Measurements from ENCODE around the gene ZBTB21. TPM values are rescaled to one million over a fixed set of nuclear protein-coding genes. Genes with fewer than 3 reads are reported as not detected.

ZBTB21 gene
- total RNA-seq, 1 donor from 2014 or later = 20.9 TPM

GRCh38 chr21:42031816-42032215 is 21.7 kb upstream of the ZBTB21 start:
- no peaks in the 10 kb centered on the region for H3K27me3 Mint-ChIP-seq (ENCODE audit: unreplicated experiment)
- H3K36me3 Mint-ChIP-seq (ENCODE audit: unreplicated experiment) = no peaks in the 10 kb centered on the region
- no peak for TF ChIP-seq CTCF (IDR thresholded peaks at IDR 0.05)
- no peak for DNase-seq (ENCODE audit: extremely low spot score, unreplicated experiment)
- no peaks in the 10 kb centered on the region for H3K9me3 Mint-ChIP-seq (ENCODE audit: unreplicated experiment)
- no peak overlapping the region for H3K4me3 Mint-ChIP-seq (ENCODE audit: unreplicated experiment)
- no peak overlapping the region for H3K27ac Mint-ChIP-seq (ENCODE audit: unreplicated experiment)
- no peaks in the 10 kb centered on the region for H3K4me1 Mint-ChIP-seq (ENCODE audit: unreplicated experiment)

GRCh38 chr21:42031241-42031640 is 21.1 kb upstream of the ZBTB21 start:
- H3K27ac Mint-ChIP-seq (ENCODE audit: unreplicated experiment) = no peak overlapping the region
- no peak for TF ChIP-seq CTCF (IDR thresholded peaks at IDR 0.05)
- DNase-seq (ENCODE audit: extremely low spot score, unreplicated experiment) = no peak
- H3K9me3 Mint-ChIP-seq (ENCODE audit: unreplicated experiment) = no peaks in the 10 kb centered on the region
- no peaks in the 10 kb centered on the region for H3K36me3 Mint-ChIP-seq (ENCODE audit: unreplicated experiment)
- H3K27me3 Mint-ChIP-seq (ENCODE audit: unreplicated experiment) = no peaks in the 10 kb centered on the region
- H3K4me3 Mint-ChIP-seq (ENCODE audit: unreplicated experiment) = no peak overlapping the region
- no peaks in the 10 kb centered on the region for H3K4me1 Mint-ChIP-seq (ENCODE audit: unreplicated experiment)

GRCh38 chr21:42030311-42030710 is 20.2 kb upstream of the ZBTB21 start:
- Mint-ChIP-seq H3K36me3 (ENCODE audit: unreplicated experiment) (no peaks in the 10 kb centered on the region), H3K27ac (ENCODE audit: unreplicated experiment) (no peak overlapping the region), H3K4me1 (ENCODE audit: unreplicated experiment) (no peaks in the 10 kb centered on the region), H3K9me3 (ENCODE audit: unreplicated experiment) (no peaks in the 10 kb centered on the region), H3K27me3 (ENCODE audit: unreplicated experiment) (no peaks in the 10 kb centered on the region), H3K4me3 (ENCODE audit: unreplicated experiment) (no peak overlapping the region)
- TF ChIP-seq CTCF (IDR thresholded peaks at IDR 0.05) = no peak
- no peak for DNase-seq (ENCODE audit: extremely low spot score, unreplicated experiment)

GRCh38 chr21:42028766-42029425 is 18.7 kb upstream of the ZBTB21 start:
- no peaks in the 10 kb centered on the region for H3K36me3 Mint-ChIP-seq (ENCODE audit: unreplicated experiment)
- H3K4me3 Mint-ChIP-seq (ENCODE audit: unreplicated experiment) = no peak overlapping the region
- no peaks in the 10 kb centered on the region for H3K27me3 Mint-ChIP-seq (ENCODE audit: unreplicated experiment)
- no peak overlapping the region for H3K27ac Mint-ChIP-seq (ENCODE audit: unreplicated experiment)
- H3K9me3 Mint-ChIP-seq (ENCODE audit: unreplicated experiment) = no peaks in the 10 kb centered on the region
- H3K4me1 Mint-ChIP-seq (ENCODE audit: unreplicated experiment) = no peaks in the 10 kb centered on the region
- TF ChIP-seq CTCF (IDR thresholded peaks at IDR 0.05) = no peak
- no peak for DNase-seq (ENCODE audit: extremely low spot score, unreplicated experiment)

GRCh38 chr21:42027822-42028765 is 17.9 kb upstream of the ZBTB21 start:
- H3K27me3 Mint-ChIP-seq (ENCODE audit: unreplicated experiment) = no peaks in the 10 kb centered on the region
- H3K27ac Mint-ChIP-seq (ENCODE audit: unreplicated experiment) = no peak overlapping the region
- TF ChIP-seq CTCF (IDR thresholded peaks at IDR 0.05) = no peak
- no peaks in the 10 kb centered on the region for H3K4me1 Mint-ChIP-seq (ENCODE audit: unreplicated experiment)
- no peaks in the 10 kb centered on the region for H3K36me3 Mint-ChIP-seq (ENCODE audit: unreplicated experiment)
- no peak overlapping the region for H3K4me3 Mint-ChIP-seq (ENCODE audit: unreplicated experiment)
- H3K9me3 Mint-ChIP-seq (ENCODE audit: unreplicated experiment) = no peaks in the 10 kb centered on the region
- no peak for DNase-seq (ENCODE audit: extremely low spot score, unreplicated experiment)

Data from osteocyte (in vitro differentiated cells).